H9 (cell line): Measurements from ENCODE around the gene PRMT7. TPM values are rescaled to one million over a fixed set of nuclear protein-coding genes. Genes with fewer than 3 reads are reported as not detected.

Experiments used
- DNase-seq: peaks from one replicate; pipeline ENCODE4 v3.0.0-alpha.2; 2017
- H2AFZ ChIP-seq: one replicate; pipeline ENCODE4 v1.6.1; 2013; ENCODE audit warnings: mild to moderate bottlenecking, low read length, control low read depth, moderate library complexity
- H2AK5ac ChIP-seq: 2 replicates; pipeline ENCODE4 v1.6.1; 2013; ENCODE audit warnings: low read length, control low read depth, mixed read lengths; ENCODE audit not compliant: insufficient read length
- H2BK120ac ChIP-seq: one replicate; pipeline ENCODE4 v1.6.1; 2013; ENCODE audit warnings: low read depth, mild to moderate bottlenecking, low read length, control low read depth, inconsistent platforms; ENCODE audit not compliant: poor library complexity, severe bottlenecking
- H2BK12ac ChIP-seq: 2 replicates; pipeline ENCODE4 v1.6.1; 2013; ENCODE audit warnings: low read length, control low read depth, mixed read lengths, low read depth; ENCODE audit not compliant: insufficient read length
- H2BK15ac ChIP-seq: 2 replicates; pipeline ENCODE4 v1.6.1; 2013; ENCODE audit warnings: low read depth, low read length, control low read depth
- H2BK20ac ChIP-seq: one replicate; pipeline ENCODE4 v1.6.1; 2013; ENCODE audit warnings: low read depth, mild to moderate bottlenecking, low read length, control low read depth, inconsistent platforms; ENCODE audit not compliant: poor library complexity, severe bottlenecking
- H2BK5ac ChIP-seq: 2 replicates; pipeline ENCODE4 v1.6.1; 2013; ENCODE audit warnings: low read length, control low read depth, mixed read lengths; ENCODE audit not compliant: insufficient read length
- H3K14ac ChIP-seq: 2 replicates; pipeline ENCODE4 v1.6.1; 2013; ENCODE audit warnings: low read length, control low read depth; ENCODE audit not compliant: insufficient read depth
- H3K18ac ChIP-seq: 2 replicates; pipeline ENCODE4 v1.6.1; 2013; ENCODE audit warnings: low read depth, mild to moderate bottlenecking, mixed read lengths, low read length, control low read depth; ENCODE audit not compliant: insufficient read length
- H3K23ac ChIP-seq: 2 replicates; pipeline ENCODE4 v1.6.1; 2013; ENCODE audit warnings: low read length, control low read depth, mixed read lengths, low read depth; ENCODE audit not compliant: insufficient read length
- H3K23me2 ChIP-seq: 2 replicates; pipeline ENCODE4 v1.6.1; 2013; ENCODE audit warnings: low read depth, mild to moderate bottlenecking, mixed read lengths, low read length, control low read depth; ENCODE audit not compliant: insufficient read length, poor library complexity, severe bottlenecking
- H3K27ac ChIP-seq: 2 replicates; pipeline ENCODE4 v1.5.1; 2013; ENCODE audit warnings: low read length, control low read depth, mixed read lengths, low read depth; ENCODE audit not compliant: insufficient read length
- H3K27me3 ChIP-seq: 2 replicates; pipeline ENCODE4 v1.6.1; 2013; ENCODE audit warnings: low read length, control low read depth, inconsistent platforms; ENCODE audit not compliant: insufficient read depth
- H3K4ac ChIP-seq: 2 replicates; pipeline ENCODE4 v1.6.1; 2013; ENCODE audit warnings: low read depth, mild to moderate bottlenecking, control low read depth, inconsistent platforms, low read length, moderate library complexity
- H3K4me1 ChIP-seq: 2 replicates; pipeline ENCODE4 v1.6.1; 2013; ENCODE audit warnings: low read length, control low read depth, inconsistent platforms; ENCODE audit not compliant: insufficient read depth
- H3K4me2 ChIP-seq: 2 replicates; pipeline ENCODE4 v1.6.1; 2013; ENCODE audit warnings: low read length, control low read depth, mixed read lengths; ENCODE audit not compliant: insufficient read length, insufficient read depth
- H3K56ac ChIP-seq: 2 replicates; pipeline ENCODE4 v1.6.1; 2013; ENCODE audit warnings: low read depth, mild to moderate bottlenecking, mixed read lengths, low read length, control low read depth; ENCODE audit not compliant: insufficient read length
- H3K79me1 ChIP-seq: 2 replicates; pipeline ENCODE4 v1.6.1; 2013; ENCODE audit warnings: low read depth, mild to moderate bottlenecking, moderate library complexity, low read length, control low read depth, inconsistent platforms; ENCODE audit not compliant: insufficient read depth, poor library complexity, severe bottlenecking
- H3K79me2 ChIP-seq: 2 replicates; pipeline ENCODE4 v1.6.1; 2013; ENCODE audit warnings: low read length, control low read depth, inconsistent platforms; ENCODE audit not compliant: insufficient read depth
- H3K9ac ChIP-seq: 2 replicates; pipeline ENCODE4 v1.6.1; 2013; ENCODE audit warnings: low read length, control low read depth, mixed read lengths; ENCODE audit not compliant: insufficient read length; ENCODE audit errors: extremely low read depth
- H3K9me3 ChIP-seq: one replicate; pipeline ENCODE4 v1.6.1; 2013; ENCODE audit warnings: low read depth, low read length, inconsistent platforms; ENCODE audit not compliant: control insufficient read depth
- H3T11ph ChIP-seq: one replicate; pipeline ENCODE4 v1.6.1; 2013; ENCODE audit warnings: mild to moderate bottlenecking, low read length, control low read depth, inconsistent platforms
- H4K20me1 ChIP-seq: one replicate; pipeline ENCODE4 v1.6.1; 2013; ENCODE audit not compliant: control insufficient read depth, insufficient read length, insufficient read depth
- H4K5ac ChIP-seq: 2 replicates; pipeline ENCODE4 v1.6.1; 2013; ENCODE audit warnings: low read depth, mild to moderate bottlenecking, mixed read lengths, low read length, control low read depth; ENCODE audit not compliant: insufficient read length
- H4K8ac ChIP-seq: replicated peaks from 2 replicates; pipeline ENCODE4 v1.6.1; 2013; ENCODE audit warnings: low read length, control low read depth, mixed read lengths, low read depth; ENCODE audit not compliant: insufficient read length
- H4K91ac ChIP-seq: 2 replicates; pipeline ENCODE4 v1.6.1; 2013; ENCODE audit warnings: low read depth, mild to moderate bottlenecking, moderate library complexity, mixed read lengths, low read length, control low read depth; ENCODE audit not compliant: insufficient read length
- H3K27ac Mint-ChIP-seq, 3 experiments: 2 replicates in 2 of 3; 3 replicates in 1 of 3; pipeline ENCODE4 v1.8.0; 2020 to 2021; ENCODE audit warnings: mixed read lengths in 3 of 3, mild to moderate bottlenecking in 1 of 3, moderate library complexity in 1 of 3
- H3K27me3 Mint-ChIP-seq: 2 replicates; pipeline ENCODE4 v1.8.0; 2021; ENCODE audit warnings: low read depth, mild to moderate bottlenecking, moderate library complexity, mixed read lengths
- H3K36me3 Mint-ChIP-seq, 3 experiments: 2 replicates in 2 of 3; 3 replicates in 1 of 3; pipeline ENCODE4 v1.8.0; 2020 to 2021; ENCODE audit warnings: low read depth in 3 of 3, mixed read lengths in 3 of 3; ENCODE audit not compliant: insufficient read depth in 1 of 3
- H3K4me1 Mint-ChIP-seq, 2 experiments: 2 replicates each; pipeline ENCODE4 v1.8.0; 2020; ENCODE audit warnings: mixed read lengths in 2 of 2
- H3K4me3 Mint-ChIP-seq, 2 experiments: 2 replicates in 1 of 2; 3 replicates in 1 of 2; pipeline ENCODE4 v1.8.0; 2020 to 2021; ENCODE audit warnings: mild to moderate bottlenecking in 2 of 2, mixed read lengths in 2 of 2, moderate library complexity in 1 of 2
- H3K9me3 Mint-ChIP-seq, 2 experiments: 2 replicates in 1 of 2; 3 replicates in 1 of 2; pipeline ENCODE4 v1.8.0; 2020; ENCODE audit warnings: mild to moderate bottlenecking in 2 of 2, mixed read lengths in 2 of 2, moderate library complexity in 1 of 2
- WGBS: extraction: QIAGEN DNeasy Blood & Tissue Kit; methylation state at CpG from one replicate; pipeline ENCODE4 v1.1.7; 2013; ENCODE audit warnings: missing lambda C conversion rate, low lambda C conversion rate, mixed read lengths; ENCODE audit not compliant: insufficient read length; ENCODE audit errors: extremely low coverage; 5-methylcytosine and 5-hydroxymethylcytosine counted together
- total RNA-seq: library from RNA; stranded (reverse); gene quantifications from 2 replicates; pipeline ENCODE4 v1.2.1, GENCODE V29; 2021
- TF ChIP-seq, protein P1 (sequence below): fragments of 200-600 bp; sonication (generic); conservative IDR thresholded peaks from 3 replicates; pipeline ENCODE4 v1.8.0; 2021; ENCODE audit warnings: antibody characterized with exemption, mild to moderate bottlenecking

Gene PRMT7
- total RNA-seq, 1 experiment from 2014 or later = 56.6 TPM

DNA sequence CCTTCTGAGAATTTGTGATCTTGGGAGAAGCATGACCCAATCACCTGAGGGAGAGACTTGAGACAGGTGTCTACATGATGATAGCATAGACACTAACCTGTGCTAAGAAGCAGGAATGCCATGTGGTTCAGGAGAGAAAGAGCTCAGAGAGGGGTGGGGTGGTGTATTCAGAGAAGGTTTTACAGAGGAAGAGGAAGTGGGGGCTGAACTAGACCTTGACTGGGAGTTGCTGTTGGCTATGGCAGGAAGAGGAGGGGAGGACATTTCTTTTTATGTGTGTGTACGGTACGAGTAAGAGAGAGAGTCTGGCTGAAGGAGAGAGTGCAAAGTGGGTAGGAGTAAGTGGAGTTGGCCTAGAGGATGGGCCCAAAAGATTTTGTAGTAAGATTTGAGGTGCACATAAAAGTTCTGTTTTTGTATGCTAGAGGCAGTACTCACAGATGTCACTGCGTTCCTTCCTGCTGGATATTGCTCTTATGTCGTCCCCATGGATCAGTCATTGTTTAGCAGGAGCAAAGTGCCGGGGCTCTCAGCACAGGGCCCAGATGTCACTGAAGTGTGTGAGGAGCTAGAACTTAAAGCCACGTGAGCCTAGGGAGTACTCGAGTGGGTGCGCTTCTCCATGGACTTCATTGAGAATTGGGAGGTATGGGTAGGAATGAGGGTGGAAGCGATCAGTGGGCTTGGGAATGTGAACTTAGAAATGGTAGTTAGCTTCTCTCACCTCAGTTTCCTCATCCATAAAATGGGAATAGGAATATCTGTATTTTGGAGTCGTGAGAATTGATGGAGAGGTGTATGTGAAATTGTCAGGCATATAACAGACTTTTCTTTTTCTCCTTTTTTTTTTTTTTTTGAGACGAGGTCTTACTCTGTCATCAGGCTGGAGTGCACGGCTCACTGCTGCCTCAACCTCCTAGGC is 24.4 kb upstream of the PRMT7 start:
- H3K79me2 ChIP-seq = 0 out of 2 replicates have a peak, but pooled peaks cover 2% of the 10 kb centered on the region
- H3K9me3 ChIP-seq = peaks cover 2% of the 10 kb centered on the region
- WGBS = no CpG with 5 or more reads among the region's 12 CpGs
- H3K4me2 ChIP-seq = no peak overlapping the region
- no peak overlapping the region for H2BK120ac ChIP-seq
- H3K56ac ChIP-seq = no peak overlapping the region
- no peak overlapping the region for H2BK12ac ChIP-seq
- H3K27me3 ChIP-seq = no peaks in the 10 kb centered on the region
- H3K23me2 ChIP-seq = no peaks in the 10 kb centered on the region
- TF ChIP-seq, protein P1, sequence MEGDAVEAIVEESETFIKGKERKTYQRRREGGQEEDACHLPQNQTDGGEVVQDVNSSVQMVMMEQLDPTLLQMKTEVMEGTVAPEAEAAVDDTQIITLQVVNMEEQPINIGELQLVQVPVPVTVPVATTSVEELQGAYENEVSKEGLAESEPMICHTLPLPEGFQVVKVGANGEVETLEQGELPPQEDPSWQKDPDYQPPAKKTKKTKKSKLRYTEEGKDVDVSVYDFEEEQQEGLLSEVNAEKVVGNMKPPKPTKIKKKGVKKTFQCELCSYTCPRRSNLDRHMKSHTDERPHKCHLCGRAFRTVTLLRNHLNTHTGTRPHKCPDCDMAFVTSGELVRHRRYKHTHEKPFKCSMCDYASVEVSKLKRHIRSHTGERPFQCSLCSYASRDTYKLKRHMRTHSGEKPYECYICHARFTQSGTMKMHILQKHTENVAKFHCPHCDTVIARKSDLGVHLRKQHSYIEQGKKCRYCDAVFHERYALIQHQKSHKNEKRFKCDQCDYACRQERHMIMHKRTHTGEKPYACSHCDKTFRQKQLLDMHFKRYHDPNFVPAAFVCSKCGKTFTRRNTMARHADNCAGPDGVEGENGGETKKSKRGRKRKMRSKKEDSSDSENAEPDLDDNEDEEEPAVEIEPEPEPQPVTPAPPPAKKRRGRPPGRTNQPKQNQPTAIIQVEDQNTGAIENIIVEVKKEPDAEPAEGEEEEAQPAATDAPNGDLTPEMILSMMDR = no peak
- H2AK5ac ChIP-seq = no peak overlapping the region
- H4K91ac ChIP-seq = no peak overlapping the region
- Mint-ChIP-seq H3K9me3 (no peaks in the 10 kb centered on the region), H3K27me3 (no peaks in the 10 kb centered on the region), H3K27ac (peak overlapping the region in 2 of 3 experiments; percentile 9 to 47; a peak in 4 of 7 replicates), H3K36me3 (peaks cover 10 to 34% (median 18%) of the 10 kb centered on the region in 3 experiments; a peak in 5 of 7 replicates), H3K4me3 (no peak overlapping the region; a peak in 1 of 5 replicates), H3K4me1 (peaks cover 4 to 10% of the 10 kb centered on the region in 2 experiments; a peak in 3 of 4 replicates)
- no peak overlapping the region for H3K23ac ChIP-seq
- H2AFZ ChIP-seq = no peak overlapping the region
- no peak overlapping the region for H4K5ac ChIP-seq
- H3K4me1 ChIP-seq = no peaks in the 10 kb centered on the region
- no peak overlapping the region for H3T11ph ChIP-seq
- peaks cover 2% of the 10 kb centered on the region for H4K20me1 ChIP-seq
- no peak overlapping the region for H3K4ac ChIP-seq
- DNase-seq = no peak
- no peak overlapping the region for H3K27ac ChIP-seq
- no peaks in the 10 kb centered on the region for H3K79me1 ChIP-seq
- no peak overlapping the region for H3K14ac ChIP-seq
- no peak overlapping the region for H2BK5ac ChIP-seq
- H2BK20ac ChIP-seq = no peak overlapping the region
- H4K8ac ChIP-seq = no peak overlapping the region
- no peak overlapping the region for H3K18ac ChIP-seq
- H2BK15ac ChIP-seq = no peak overlapping the region
- no peak overlapping the region for H3K9ac ChIP-seq
